HepG2 (cell line): ENCODE measurements around the gene APOC4. TPM values are rescaled to one million over a fixed set of nuclear protein-coding genes. Genes with fewer than 3 reads are reported as not detected.
A peak's percentile ranks its signal among the peaks of the same experiment; 100 is the strongest.

ENCODE experiments used
- CCAR2 ChIP-seq: fragments of 200-400 bp; formaldehyde crosslinking; optimal IDR thresholded peaks from 2 replicates; pipeline ENCODE3; 2018; ENCODE audit warnings: low read depth, mild to moderate bottlenecking, low read length, moderate library complexity
- CERS6 ChIP-seq: sonication (generic); formaldehyde crosslinking; IDR thresholded peaks from 2 replicates; pipeline ENCODE4 v1.5.0; 2020; ENCODE audit warnings: missing genetic modification reagents
- FIP1L1 ChIP-seq: fragments of 200-400 bp; formaldehyde crosslinking; IDR thresholded peaks from 2 replicates; pipeline ENCODE4 v1.6.1; 2018; ENCODE audit warnings: low read depth, mild to moderate bottlenecking, low read length, moderate library complexity, borderline replicate concordance; ENCODE audit not compliant: insufficient read depth
- HMG20A ChIP-seq: IDR thresholded peaks from 2 replicates; pipeline ENCODE4 v1.6.1; 2016; ENCODE audit warnings: borderline replicate concordance
- IKZF1 ChIP-seq: fragments of 450-650 bp; IDR thresholded peaks from 2 replicates; pipeline ENCODE4 v1.7.1; 2016
- PAXIP1 ChIP-seq: sonication (generic); formaldehyde crosslinking; conservative IDR thresholded peaks from 2 replicates; pipeline ENCODE4 v1.4.0; 2020; ENCODE audit warnings: mild to moderate bottlenecking, missing genetic modification reagents, moderate library complexity
- RXRA ChIP-seq: sonication (generic); formaldehyde crosslinking; IDR thresholded peaks from 2 replicates; pipeline ENCODE4 v1.5.1; 2020; ENCODE audit warnings: missing genetic modification reagents
- SMYD3 ChIP-seq: sonication (generic); formaldehyde crosslinking; IDR thresholded peaks from 2 replicates; pipeline ENCODE4 v1.8.1; 2023; ENCODE audit warnings: mild to moderate bottlenecking, missing genetic modification reagents
- SNRNP70 ChIP-seq: fragments of 200-400 bp; formaldehyde crosslinking; IDR thresholded peaks from 2 replicates; pipeline ENCODE4 v1.6.1; 2017; ENCODE audit warnings: mild to moderate bottlenecking, low read depth, low read length, moderate library complexity
- TCF12 ChIP-seq, 2 experiments: fragments of 450-650 bp in 1 of 2; sonication (generic) in 1 of 2; formaldehyde crosslinking in 1 of 2; IDR thresholded peaks; 2 replicates each; pipeline versions ENCODE4 v1.6.1 to v1.8.0; 2017 to 2022; ENCODE audit warnings: antibody characterized with exemption in 1 of 2, mild to moderate bottlenecking in 1 of 2, missing genetic modification reagents in 1 of 2, moderate library complexity in 1 of 2
- ZNF343 ChIP-seq: sonication (generic); formaldehyde crosslinking; IDR thresholded peaks from 2 replicates; pipeline ENCODE4 v1.4.0; 2020; ENCODE audit warnings: mild to moderate bottlenecking, missing genetic modification reagents
- ZNF558 ChIP-seq: sonication (generic); formaldehyde crosslinking; IDR thresholded peaks from 2 replicates; pipeline ENCODE4 v1.9.0; 2022; ENCODE audit warnings: mild to moderate bottlenecking, missing genetic modification reagents, borderline replicate concordance
- ZNF709 ChIP-seq: sonication (generic); formaldehyde crosslinking; IDR thresholded peaks from 2 replicates; pipeline ENCODE4 v1.5.0; 2020; ENCODE audit warnings: mild to moderate bottlenecking, missing genetic modification reagents
- ZNF792 ChIP-seq: IDR thresholded peaks from 2 replicates; pipeline ENCODE4 v1.6.1; 2016
- polyA plus RNA-seq, 8 experiments: library from polyadenylated mRNA; depleted of rRNA in 3 of 8; stranded (reverse) in 7 of 8; unstranded in 1 of 8; fragments of >200 nt; fragmentation: Illumina TruSeq in 4 of 8; extraction: Trizol in 4 of 8; gene quantifications; 2 replicates each; pipeline versions ENCODE4 v1.2.1 to v1.2.3, GENCODE V29; 2011 to 2016; ENCODE audit warnings: low read depth in 4 of 8, missing spikeins in 1 of 8, mixed read lengths in 1 of 8; ENCODE audit not compliant: insufficient read depth in 1 of 8
- total RNA-seq, 5 experiments: library from RNA; depleted of rRNA; stranded (reverse); fragments of >200 nt; fragmentation: Illumina TruSeq; extraction: Trizol; gene quantifications; 2 replicates each; pipeline ENCODE4 v1.2.3, GENCODE V29; 2016; ENCODE audit warnings: low read depth in 1 of 5
- TF ChIP-seq, protein P1 (sequence below): sonication (generic); formaldehyde crosslinking; IDR thresholded peaks from 2 replicates; pipeline ENCODE4 v1.9.0; 2021; ENCODE audit warnings: missing genetic modification reagents, borderline replicate concordance
- TF ChIP-seq, protein P2 (sequence below): sonication (generic); formaldehyde crosslinking; conservative IDR thresholded peaks from 2 replicates; pipeline ENCODE4 v1.8.0; 2022; ENCODE audit warnings: missing genetic modification reagents
- TF ChIP-seq, protein P3 (sequence below): sonication (generic); formaldehyde crosslinking; conservative IDR thresholded peaks from 2 replicates; pipeline ENCODE4 v1.4.0; 2020; ENCODE audit warnings: missing genetic modification reagents

Gene APOC4
- total and polyA plus RNA-seq, 2 of the 13 experiments (the other 11 are each of a cell fraction or from before 2014, with no cell fraction given): 0.46 TPM; not detected in 1

GRCh38 chr19:44903602-44904425 is 38.2 kb upstream of the APOC4 start (continued):
- TF ChIP-seq CERS6 (CRISPR knock-in tag): no peak
- TF ChIP-seq PAXIP1 (CRISPR knock-in tag): peak; percentile 97
- peak; percentile 82; the same call in 1 of the 2 replicates for TF ChIP-seq SMYD3 (CRISPR knock-in tag)
- no peak for TF ChIP-seq CCAR2
- TF ChIP-seq, protein P1, sequence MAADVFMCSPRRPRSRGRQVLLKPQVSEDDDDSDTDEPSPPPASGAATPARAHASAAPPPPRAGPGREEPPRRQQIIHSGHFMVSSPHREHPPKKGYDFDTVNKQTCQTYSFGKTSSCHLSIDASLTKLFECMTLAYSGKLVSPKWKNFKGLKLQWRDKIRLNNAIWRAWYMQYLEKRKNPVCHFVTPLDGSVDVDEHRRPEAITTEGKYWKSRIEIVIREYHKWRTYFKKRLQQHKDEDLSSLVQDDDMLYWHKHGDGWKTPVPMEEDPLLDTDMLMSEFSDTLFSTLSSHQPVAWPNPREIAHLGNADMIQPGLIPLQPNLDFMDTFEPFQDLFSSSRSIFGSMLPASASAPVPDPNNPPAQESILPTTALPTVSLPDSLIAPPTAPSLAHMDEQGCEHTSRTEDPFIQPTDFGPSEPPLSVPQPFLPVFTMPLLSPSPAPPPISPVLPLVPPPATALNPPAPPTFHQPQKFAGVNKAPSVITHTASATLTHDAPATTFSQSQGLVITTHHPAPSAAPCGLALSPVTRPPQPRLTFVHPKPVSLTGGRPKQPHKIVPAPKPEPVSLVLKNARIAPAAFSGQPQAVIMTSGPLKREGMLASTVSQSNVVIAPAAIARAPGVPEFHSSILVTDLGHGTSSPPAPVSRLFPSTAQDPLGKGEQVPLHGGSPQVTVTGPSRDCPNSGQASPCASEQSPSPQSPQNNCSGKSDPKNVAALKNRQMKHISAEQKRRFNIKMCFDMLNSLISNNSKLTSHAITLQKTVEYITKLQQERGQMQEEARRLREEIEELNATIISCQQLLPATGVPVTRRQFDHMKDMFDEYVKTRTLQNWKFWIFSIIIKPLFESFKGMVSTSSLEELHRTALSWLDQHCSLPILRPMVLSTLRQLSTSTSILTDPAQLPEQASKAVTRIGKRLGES: no peak
- TF ChIP-seq SNRNP70: no peak
- no peak for TF ChIP-seq TCF12 (IDR thresholded peaks at IDR 0.05)
- TF ChIP-seq TCF12 (CRISPR knock-in tag; IDR thresholded peaks at IDR 0.05): peak; percentile 73; the same call in 1 of the 2 replicates
- TF ChIP-seq RXRA: peak; percentile 96
- TF ChIP-seq IKZF1: no peak
- TF ChIP-seq ZNF792: 0 out of 2 replicates have a peak, but pooled peaks have one; percentile 63
- TF ChIP-seq, protein P2, sequence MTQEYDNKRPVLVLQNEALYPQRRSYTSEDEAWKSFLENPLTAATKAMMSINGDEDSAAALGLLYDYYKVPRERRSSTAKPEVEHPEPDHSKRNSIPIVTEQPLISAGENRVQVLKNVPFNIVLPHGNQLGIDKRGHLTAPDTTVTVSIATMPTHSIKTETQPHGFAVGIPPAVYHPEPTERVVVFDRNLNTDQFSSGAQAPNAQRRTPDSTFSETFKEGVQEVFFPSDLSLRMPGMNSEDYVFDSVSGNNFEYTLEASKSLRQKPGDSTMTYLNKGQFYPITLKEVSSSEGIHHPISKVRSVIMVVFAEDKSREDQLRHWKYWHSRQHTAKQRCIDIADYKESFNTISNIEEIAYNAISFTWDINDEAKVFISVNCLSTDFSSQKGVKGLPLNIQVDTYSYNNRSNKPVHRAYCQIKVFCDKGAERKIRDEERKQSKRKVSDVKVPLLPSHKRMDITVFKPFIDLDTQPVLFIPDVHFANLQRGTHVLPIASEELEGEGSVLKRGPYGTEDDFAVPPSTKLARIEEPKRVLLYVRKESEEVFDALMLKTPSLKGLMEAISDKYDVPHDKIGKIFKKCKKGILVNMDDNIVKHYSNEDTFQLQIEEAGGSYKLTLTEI: no peak
- TF ChIP-seq, protein P3, sequence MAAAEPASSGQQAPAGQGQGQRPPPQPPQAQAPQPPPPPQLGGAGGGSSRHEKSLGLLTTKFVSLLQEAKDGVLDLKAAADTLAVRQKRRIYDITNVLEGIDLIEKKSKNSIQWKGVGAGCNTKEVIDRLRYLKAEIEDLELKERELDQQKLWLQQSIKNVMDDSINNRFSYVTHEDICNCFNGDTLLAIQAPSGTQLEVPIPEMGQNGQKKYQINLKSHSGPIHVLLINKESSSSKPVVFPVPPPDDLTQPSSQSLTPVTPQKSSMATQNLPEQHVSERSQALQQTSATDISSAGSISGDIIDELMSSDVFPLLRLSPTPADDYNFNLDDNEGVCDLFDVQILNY: no peak
- TF ChIP-seq ZNF343 (CRISPR knock-in tag): peak; percentile 92; the same call in 1 of the 2 replicates
- TF ChIP-seq HMG20A (CRISPR knock-in tag): no peak; the same call in 1 of the 2 replicates
- no peak for TF ChIP-seq FIP1L1
- TF ChIP-seq ZNF558 (CRISPR knock-in tag): 0 out of 2 replicates have a peak, but pooled peaks have one; percentile 33
- TF ChIP-seq ZNF709: no peak
